Activated CD4-positive, alpha-beta memory T cell treated with anti-CD3 and anti-CD28 coated beads, Interleukin-2, amount 10 ng/mL, durations not matched to agents 7 days and 5 days (primary cell): Measurements from ENCODE around the gene SLC8A1. TPM values are rescaled to one million over a fixed set of nuclear protein-coding genes. Genes with fewer than 3 reads are reported as not detected.

Experiments
- CTCF ChIA-PET: fragments of 350-600 bp; sonication (Branson Sonifier 250); formaldehyde crosslinking; loops from one replicate; lab custom pipeline; 2021; ENCODE audit warnings: antibody characterized with exemption, inconsistent platforms; lab: Charles Lee
- POLR2A ChIA-PET: fragments of 350-600 bp; sonication (Branson Sonifier 250); formaldehyde crosslinking; loops from one replicate; lab custom pipeline; 2021; ENCODE audit warnings: antibody characterized with exemption; lab: Charles Lee
- DNase-seq: peaks from one replicate; pipeline ENCODE4 v3.0.0-alpha.2; 2020
- H3K27ac Mint-ChIP-seq: one replicate; pipeline ENCODE4 v1.8.0; 2021; ENCODE audit warnings: mild to moderate bottlenecking, mixed read lengths
- H3K27me3 Mint-ChIP-seq: one replicate; pipeline ENCODE4 v1.8.0; 2021; ENCODE audit warnings: mixed read lengths
- H3K36me3 Mint-ChIP-seq: one replicate; pipeline ENCODE4 v1.8.0; 2021; ENCODE audit warnings: low read depth, mixed read lengths
- H3K4me1 Mint-ChIP-seq: one replicate; pipeline ENCODE4 v1.8.0; 2021; ENCODE audit warnings: mixed read lengths
- H3K4me3 Mint-ChIP-seq: one replicate; pipeline ENCODE4 v1.8.0; 2021; ENCODE audit warnings: mild to moderate bottlenecking, mixed read lengths
- H3K9me3 Mint-ChIP-seq: one replicate; pipeline ENCODE4 v1.8.0; 2021; ENCODE audit warnings: mixed read lengths
- total RNA-seq, 2 experiments: library from RNA; stranded (reverse); gene quantifications; one replicate each; pipeline ENCODE4 v1.2.3, GENCODE V29; 2021

SLC8A1 gene
- total RNA-seq, 2 experiments from 2014 or later = 0.25 to 0.45 TPM

DNA sequence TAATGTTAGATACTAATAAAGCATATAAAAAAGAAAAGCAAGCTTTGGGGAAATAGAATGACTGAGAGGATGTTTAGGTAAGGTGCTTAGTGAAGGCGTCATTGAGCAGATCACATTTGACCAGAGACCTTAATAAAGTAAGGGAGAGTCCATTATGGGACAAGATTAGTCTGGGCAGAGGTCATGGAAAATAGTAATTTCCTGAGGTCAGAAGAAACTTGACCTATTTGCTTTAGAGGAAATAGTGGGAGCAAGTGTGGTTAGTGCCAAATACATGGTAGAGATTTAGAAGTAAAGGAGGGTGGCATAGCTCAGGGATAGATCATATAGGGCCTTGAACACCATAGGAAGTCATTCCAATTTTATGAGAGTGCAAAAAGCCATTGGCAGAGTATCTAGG is 24.5 kb upstream of the SLC8A1 start:
- no peaks in the 10 kb centered on the region for H3K4me1 Mint-ChIP-seq
- ChIA-PET POLR2A (no interaction called here), CTCF (no interaction called here)
- no peaks in the 10 kb centered on the region for H3K27me3 Mint-ChIP-seq
- no peak for DNase-seq
- H3K4me3 Mint-ChIP-seq = no peak overlapping the region
- no peak overlapping the region for H3K27ac Mint-ChIP-seq
- no peaks in the 10 kb centered on the region for H3K9me3 Mint-ChIP-seq
- no peaks in the 10 kb centered on the region for H3K36me3 Mint-ChIP-seq

DNA sequence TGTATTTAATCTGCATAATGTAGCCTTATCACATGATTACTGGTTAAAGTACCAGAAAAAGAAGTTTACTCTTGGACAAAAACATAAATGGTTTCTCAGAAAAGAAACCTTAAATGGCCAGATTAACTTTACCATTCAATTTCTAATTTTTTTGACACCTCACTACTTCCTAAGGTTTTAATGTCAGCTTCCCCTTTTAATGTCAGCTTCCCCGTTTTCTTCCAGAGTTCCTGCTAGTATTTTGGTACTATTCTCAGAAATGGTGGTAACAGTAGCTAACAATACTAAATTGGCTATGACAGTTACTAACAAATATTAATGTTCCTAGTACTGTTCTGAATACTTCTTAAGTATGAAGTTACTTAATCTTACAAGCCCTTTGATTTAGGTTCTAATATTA is 22.4 kb upstream of the SLC8A1 start:
- no peak overlapping the region for H3K27ac Mint-ChIP-seq
- no peaks in the 10 kb centered on the region for H3K36me3 Mint-ChIP-seq
- H3K9me3 Mint-ChIP-seq = no peaks in the 10 kb centered on the region
- no peaks in the 10 kb centered on the region for H3K27me3 Mint-ChIP-seq
- no peaks in the 10 kb centered on the region for H3K4me1 Mint-ChIP-seq
- no peak overlapping the region for H3K4me3 Mint-ChIP-seq
- CTCF ChIA-PET = no interaction called here
- no peak for DNase-seq
- POLR2A ChIA-PET = no interaction called here

DNA sequence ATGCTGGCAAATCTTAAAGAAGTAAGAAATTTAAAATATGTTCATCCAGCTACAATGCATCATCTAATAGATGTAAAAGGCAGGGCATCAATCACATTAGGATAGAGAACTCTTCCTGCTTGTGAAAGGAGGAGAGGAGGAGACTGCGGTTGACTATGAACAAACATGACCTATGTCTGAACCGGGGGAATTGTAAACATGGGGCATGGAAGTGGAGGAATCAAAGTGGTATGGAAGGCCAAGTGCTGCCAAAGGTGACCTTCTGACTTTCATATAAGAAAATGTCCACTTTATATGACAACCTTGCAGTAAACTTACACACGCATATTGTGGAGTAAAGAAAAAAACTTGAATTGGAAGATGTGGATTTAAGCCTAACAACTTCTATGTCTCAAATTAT is 20.0 kb upstream of the SLC8A1 start:
- Mint-ChIP-seq H3K27ac (no peak overlapping the region), H3K36me3 (no peaks in the 10 kb centered on the region), H3K27me3 (no peaks in the 10 kb centered on the region), H3K4me3 (no peak overlapping the region), H3K9me3 (no peaks in the 10 kb centered on the region), H3K4me1 (no peaks in the 10 kb centered on the region)
- DNase-seq = no peak
- CTCF ChIA-PET = no interaction called here
- POLR2A ChIA-PET = no interaction called here

- H3K27ac Mint-ChIP-seq = no peak overlapping the region
- no peaks in the 10 kb centered on the region for H3K4me1 Mint-ChIP-seq
- ChIA-PET POLR2A (no interaction called here), CTCF (no interaction called here)
- H3K36me3 Mint-ChIP-seq = no peaks in the 10 kb centered on the region
- no peaks in the 10 kb centered on the region for H3K9me3 Mint-ChIP-seq
- H3K27me3 Mint-ChIP-seq = no peaks in the 10 kb centered on the region
- no peak overlapping the region for H3K4me3 Mint-ChIP-seq
- DNase-seq = no peak
Measured at GRCh38 chr2:40470822-40471813, 19.2 kb upstream of the SLC8A1 start.

DNA sequence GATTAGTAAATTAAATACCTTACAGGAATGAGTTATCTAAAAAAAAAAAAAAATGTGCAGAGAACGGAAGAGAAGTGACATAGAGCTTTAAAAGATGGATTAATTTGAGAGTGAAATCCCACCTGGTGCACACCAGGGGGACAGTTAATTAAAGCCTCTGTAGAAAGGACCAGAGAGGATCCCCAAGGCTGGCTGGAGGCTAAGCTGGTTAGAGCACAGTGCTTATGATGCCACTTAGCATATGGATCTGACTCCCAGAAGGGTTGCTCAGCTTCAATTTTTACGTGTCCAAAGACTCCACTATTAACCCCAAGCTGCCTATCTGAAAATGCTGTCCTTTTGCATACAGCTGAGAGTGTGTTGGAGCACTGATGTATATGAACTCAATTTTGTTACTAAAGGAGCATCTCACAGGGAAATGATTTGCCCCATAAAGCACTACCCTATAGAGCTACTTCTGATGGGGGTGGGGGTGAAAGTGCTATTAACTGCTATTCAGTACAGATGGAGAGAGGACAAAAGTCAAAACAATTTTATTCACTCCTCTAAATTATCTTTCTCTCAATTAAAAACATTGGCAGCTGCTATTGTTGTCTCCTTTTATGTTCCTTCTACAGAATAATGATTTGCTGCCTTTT is 15.2 kb upstream of the SLC8A1 start:
- Mint-ChIP-seq H3K27me3 (no peaks in the 10 kb centered on the region), H3K4me3 (no peak overlapping the region), H3K27ac (no peak overlapping the region), H3K36me3 (no peaks in the 10 kb centered on the region), H3K9me3 (no peaks in the 10 kb centered on the region), H3K4me1 (no peaks in the 10 kb centered on the region)
- ChIA-PET CTCF (no interaction called here), POLR2A (no interaction called here)
- DNase-seq = no peak

- Mint-ChIP-seq H3K27me3 (no peaks in the 10 kb centered on the region), H3K9me3 (no peaks in the 10 kb centered on the region), H3K27ac (no peak overlapping the region), H3K4me1 (no peaks in the 10 kb centered on the region), H3K36me3 (no peaks in the 10 kb centered on the region), H3K4me3 (no peak overlapping the region)
- ChIA-PET POLR2A (no interaction called here), CTCF (no interaction called here)
- no peak for DNase-seq
Measured at GRCh38 chr2:40466332-40466906, 14.5 kb upstream of the SLC8A1 start.

GRCh38 chr2:40463112-40463511 is 11.2 kb upstream of the SLC8A1 start:
- no peaks in the 10 kb centered on the region for H3K27me3 Mint-ChIP-seq
- H3K27ac Mint-ChIP-seq = no peak overlapping the region
- no peak overlapping the region for H3K4me3 Mint-ChIP-seq
- ChIA-PET POLR2A (no interaction called here), CTCF (no interaction called here)
- H3K36me3 Mint-ChIP-seq = no peaks in the 10 kb centered on the region
- H3K9me3 Mint-ChIP-seq = no peaks in the 10 kb centered on the region
- no peaks in the 10 kb centered on the region for H3K4me1 Mint-ChIP-seq
- DNase-seq = no peak

GRCh38 chr2:40458271-40458794 is 6.4 kb upstream of the SLC8A1 start:
- no peak for DNase-seq
- H3K36me3 Mint-ChIP-seq = no peaks in the 10 kb centered on the region
- H3K27me3 Mint-ChIP-seq = no peaks in the 10 kb centered on the region
- POLR2A ChIA-PET = no interaction called here
- no peaks in the 10 kb centered on the region for H3K4me1 Mint-ChIP-seq
- no peaks in the 10 kb centered on the region for H3K9me3 Mint-ChIP-seq
- no peak overlapping the region for H3K27ac Mint-ChIP-seq
- CTCF ChIA-PET = no interaction called here
- H3K4me3 Mint-ChIP-seq = no peak overlapping the region

DNA sequence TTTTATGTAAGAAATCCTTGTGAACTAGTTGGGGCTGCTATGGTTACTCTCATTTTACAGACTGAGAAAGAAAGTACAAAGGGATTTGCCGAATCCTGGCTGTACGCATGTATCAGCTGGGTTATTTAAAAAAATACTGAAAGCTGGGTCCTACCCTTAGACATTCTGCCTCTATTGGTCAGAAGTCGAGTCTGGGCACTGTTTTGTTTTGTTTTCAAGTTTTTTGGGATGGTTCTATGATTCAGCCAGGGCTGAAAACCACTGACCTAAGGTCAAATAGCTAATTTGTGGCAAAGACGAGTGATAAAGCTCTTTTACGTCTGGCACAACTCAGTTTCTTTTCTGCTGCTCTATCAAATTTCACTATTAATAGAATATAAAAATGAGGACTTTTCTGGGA is 5.9 kb upstream of the SLC8A1 start:
- no peaks in the 10 kb centered on the region for H3K9me3 Mint-ChIP-seq
- ChIA-PET POLR2A (no interaction called here), CTCF (no interaction called here)
- H3K27me3 Mint-ChIP-seq = peaks cover 4% of the 10 kb centered on the region
- DNase-seq = no peak
- no peak overlapping the region for H3K4me3 Mint-ChIP-seq
- H3K4me1 Mint-ChIP-seq = no peaks in the 10 kb centered on the region
- no peak overlapping the region for H3K27ac Mint-ChIP-seq
- no peaks in the 10 kb centered on the region for H3K36me3 Mint-ChIP-seq

- no peak overlapping the region for H3K4me3 Mint-ChIP-seq
- peaks cover 2% of the 10 kb centered on the region for H3K4me1 Mint-ChIP-seq
- no peaks in the 10 kb centered on the region for H3K9me3 Mint-ChIP-seq
- peaks cover 9% of the 10 kb centered on the region for H3K27me3 Mint-ChIP-seq
- no peak for DNase-seq
- no peak overlapping the region for H3K27ac Mint-ChIP-seq
- ChIA-PET CTCF (no interaction called here), POLR2A (no interaction called here)
- no peaks in the 10 kb centered on the region for H3K36me3 Mint-ChIP-seq
Measured at GRCh38 chr2:40457366-40457765, 5.5 kb upstream of the SLC8A1 start.

- ChIA-PET CTCF (no interaction called here), POLR2A (no interaction called here)
- H3K36me3 Mint-ChIP-seq = no peaks in the 10 kb centered on the region
- DNase-seq = no peak
- H3K27ac Mint-ChIP-seq = no peak overlapping the region
- peaks cover 10% of the 10 kb centered on the region for H3K27me3 Mint-ChIP-seq
- H3K4me3 Mint-ChIP-seq = no peak overlapping the region
- H3K9me3 Mint-ChIP-seq = no peaks in the 10 kb centered on the region
- H3K4me1 Mint-ChIP-seq = peaks cover 4% of the 10 kb centered on the region
Measured at GRCh38 chr2:40456926-40457325, 5.0 kb upstream of the SLC8A1 start.

GRCh38 chr2:40455661-40456060 is 3.8 kb upstream of the SLC8A1 start:
- ChIA-PET POLR2A (no interaction called here), CTCF (no interaction called here)
- DNase-seq = no peak
- H3K36me3 Mint-ChIP-seq = no peaks in the 10 kb centered on the region
- H3K9me3 Mint-ChIP-seq = no peaks in the 10 kb centered on the region
- no peak overlapping the region for H3K4me3 Mint-ChIP-seq
- no peak overlapping the region for H3K27ac Mint-ChIP-seq
- peaks cover 21% of the 10 kb centered on the region for H3K27me3 Mint-ChIP-seq
- peaks cover 8% of the 10 kb centered on the region for H3K4me1 Mint-ChIP-seq

GRCh38 chr2:40454321-40454720 is 2.4 kb upstream of the SLC8A1 start:
- CTCF ChIA-PET = interaction anchor here (0.7 kb wide), 2 partner anchors 23 to 821 kb away, joined by 3 to 4 read pairs; no protein-coding TSS in a partner anchor

More at GRCh38 chr2:40454321-40454720, 2.4 kb upstream of the SLC8A1 start:
- H3K4me3 Mint-ChIP-seq = no peak overlapping the region
- H3K27me3 Mint-ChIP-seq = peaks cover 32% of the 10 kb centered on the region
- no peaks in the 10 kb centered on the region for H3K9me3 Mint-ChIP-seq
- no peaks in the 10 kb centered on the region for H3K36me3 Mint-ChIP-seq
- H3K4me1 Mint-ChIP-seq = peaks cover 11% of the 10 kb centered on the region
- H3K27ac Mint-ChIP-seq = no peak overlapping the region
- no peak for DNase-seq
- POLR2A ChIA-PET = no interaction called here
